Keratinocyte (primary cell): ENCODE data around the gene ZFP36L1.

Source experiments
- CTCF ChIP-seq, 3 experiments: IDR thresholded peaks in 1 of 3; conservative IDR thresholded peaks in 1 of 3; optimal IDR thresholded peaks in 1 of 3; 2 replicates in 2 of 3; 3 replicates in 1 of 3; pipeline versions ENCODE3 to v1.5.1; 2011; ENCODE audit warnings: low read length in 3 of 3, mild to moderate bottlenecking in 3 of 3, moderate library complexity in 2 of 3, control low read depth in 1 of 3, inconsistent platforms in 1 of 3; ENCODE audit not compliant: insufficient read depth in 2 of 3; ENCODE audit errors: extremely low read depth in 1 of 3
- EZH2 ChIP-seq: IDR thresholded peaks from one replicate; pipeline ENCODE4 v1.6.1; 2012; ENCODE audit warnings: inconsistent platforms, mild to moderate bottlenecking, low read length, moderate library complexity

- TF ChIP-seq EZH2 (no peak), CTCF (optimal IDR thresholded peaks at IDR 0.05 in 1 of 3, IDR thresholded peaks at IDR 0.05 in 1 of 3, conservative IDR thresholded peaks at IDR 0.05 in 1 of 3; ENCODE audit: extremely low read depth in 1 of 3, insufficient read depth in 2 of 3, low read length in 3 of 3) (no peak)
Measured at GRCh38 chr14:68787092-68787992, 5.5 kb downstream of the ZFP36L1 start.
